Vagina (tissue), 2 donors: Measurements from ENCODE around the gene ACVR1. TPM values are rescaled to one million over a fixed set of nuclear protein-coding genes. Genes with fewer than 3 reads are reported as not detected.

Experiments used
- DNase-seq, 2 donors: peaks; one replicate each; pipeline ENCODE4 v3.0.0-alpha.2; 2017; ENCODE audit errors: extremely low spot score in 2 of 2
- H3K27ac ChIP-seq: fragments of 200-600 bp; sonication (generic); one replicate; pipeline ENCODE4 v1.5.1; 2019
- H3K27me3 ChIP-seq: fragments of 200-600 bp; sonication (generic); one replicate; pipeline ENCODE4 v1.5.1; 2019
- H3K36me3 ChIP-seq, 2 donors: fragments of 200-600 bp; sonication (generic); one replicate each; pipeline ENCODE4 v1.5.1; 2017 to 2019
- H3K4me1 ChIP-seq: fragments of 200-600 bp; sonication (generic); one replicate; pipeline ENCODE4 v1.5.1; 2019
- H3K4me3 ChIP-seq, 2 donors: fragments of 200-600 bp; sonication (generic); 1 replicate in 1 of 2; 2 replicates in 1 of 2; pipeline ENCODE4 v1.5.1; 2016 to 2019
- H3K9me3 ChIP-seq: fragments of 200-600 bp; sonication (generic); one replicate; pipeline ENCODE4 v1.5.1; 2019
- CTCF ChIP-seq, 3 experiments: fragments of 450-650 bp in 2 of 3; fragments of 200-600 bp in 1 of 3; sonication (generic) in 1 of 3; IDR thresholded peaks; one replicate each; pipeline ENCODE4 v1.5.1; 2017 to 2019; ENCODE audit warnings: antibody characterized with exemption in 3 of 3, mild to moderate bottlenecking in 2 of 3, moderate library complexity in 2 of 3
- POLR2A ChIP-seq, 2 donors: fragments of 450-650 bp; IDR thresholded peaks; one replicate each; pipeline ENCODE4 v1.6.1; 2017; ENCODE audit warnings: antibody characterized with exemption in 2 of 2, mild to moderate bottlenecking in 2 of 2, moderate library complexity in 2 of 2
- POLR2AphosphoS5 ChIP-seq, 2 donors: sonication (generic); formaldehyde crosslinking; IDR thresholded peaks; one replicate each; pipeline ENCODE4 v1.9.0; 2017; ENCODE audit warnings: antibody characterized with exemption in 2 of 2, mild to moderate bottlenecking in 2 of 2, low read depth in 1 of 2; ENCODE audit not compliant: insufficient read depth in 1 of 2
- intact Hi-C: fragments of 100-400 bp; cut with DNase I; formaldehyde crosslinking; loops from one replicate; pipeline ENCODE4 v1.15.1; 2023
- total RNA-seq: library from RNA; depleted of rRNA; stranded (reverse); fragments of >200 nt; gene quantifications from one replicate; pipeline ENCODE4 v1.2.3, GENCODE V29; 2016

The ACVR1 gene
- 25.8 TPM for total RNA-seq

DNA sequence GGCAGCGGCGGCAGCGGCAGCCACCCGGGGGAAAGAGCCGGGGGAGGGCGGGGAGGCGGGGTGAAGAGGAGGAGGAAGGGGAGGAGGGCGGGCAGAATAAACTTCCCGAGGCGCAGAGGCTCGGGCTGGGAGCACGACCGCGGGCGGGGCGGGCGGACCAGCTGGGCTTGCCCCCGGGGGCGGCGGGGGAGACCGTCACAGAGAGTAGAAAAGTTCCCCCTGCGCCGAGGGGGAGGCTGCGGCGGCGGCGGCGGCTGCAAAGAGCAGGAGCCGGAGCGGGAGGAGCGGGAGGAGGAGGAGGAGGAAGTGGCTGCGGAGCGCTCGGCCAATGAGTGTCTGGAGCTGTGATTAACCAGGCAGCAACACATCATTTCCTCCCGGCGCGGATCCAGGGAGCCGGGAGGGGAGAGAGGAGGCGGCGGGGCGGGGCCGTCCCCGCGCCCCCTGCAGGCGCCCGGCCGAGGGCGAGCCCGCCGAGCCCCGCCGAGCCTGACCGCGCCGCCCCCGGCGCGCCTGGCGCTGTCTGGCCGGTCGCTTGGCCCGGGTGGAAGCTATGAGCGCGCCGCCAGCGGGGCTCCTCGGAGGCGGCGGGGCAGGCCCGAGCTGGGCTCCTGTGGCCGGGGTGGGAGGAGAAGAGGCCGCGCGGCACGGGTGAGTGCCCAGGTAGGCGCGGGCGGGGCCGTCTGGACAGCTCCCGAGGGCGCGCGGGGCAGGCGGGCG is at the start of gene ACVR1:
Gene ACVR1 (minus strand): TSS at position 265 of the 720 bp plus-strand sequence. CDS start 76,837 bp downstream, outside the sequence.
- H3K9me3 ChIP-seq = no peaks in the 10 kb centered on the region
- intact Hi-C loops = loop anchor here (5.0 kb wide), 1 partner anchor 84 kb away; no protein-coding TSS in a partner anchor
- H3K4me1 ChIP-seq = peaks cover 56% of the 10 kb centered on the region
- H3K27ac ChIP-seq = peak within 1 kb of the TSS; percentile 95
- peak within 1 kb of the TSS; percentile 69 to 80 for H3K4me3 ChIP-seq
- no peaks in the 10 kb centered on the region for H3K27me3 ChIP-seq
- TF ChIP-seq POLR2A (IDR thresholded peaks at IDR 0.05) (peak in 1 of 2 donors; percentile 73), CTCF (IDR thresholded peaks at IDR 0.05) (peak in 1 of 3 experiments; percentile 1), POLR2AphosphoS5 (IDR thresholded peaks at IDR 0.05; ENCODE audit: insufficient read depth in 1 of 2, low read depth in 1 of 2) (peak; percentile 68 to 91)
- DNase-seq = peak in 1 of 2 donors; percentile 97
- no peaks in the 10 kb centered on the region for H3K36me3 ChIP-seq

- no peaks in the 10 kb centered on the region for H3K27me3 ChIP-seq
- no peak for DNase-seq
- no peaks in the 10 kb centered on the region for H3K9me3 ChIP-seq
- no peak overlapping the region for H3K27ac ChIP-seq
- TF ChIP-seq CTCF (IDR thresholded peaks at IDR 0.05) (no peak), POLR2AphosphoS5 (IDR thresholded peaks at IDR 0.05; ENCODE audit: insufficient read depth in 1 of 2, low read depth in 1 of 2) (no peak), POLR2A (IDR thresholded peaks at IDR 0.05) (no peak)
- no peaks in the 10 kb centered on the region for H3K36me3 ChIP-seq
- H3K4me3 ChIP-seq = no peak overlapping the region
- no peaks in the 10 kb centered on the region for H3K4me1 ChIP-seq
- intact Hi-C loops = no loop called here
Measured at GRCh38 chr2:157925071-157925470, 48.9 kb upstream of the ACVR1 start.

GRCh38 chr2:157923598-157924217 is 47.6 kb upstream of the ACVR1 start:
- no peaks in the 10 kb centered on the region for H3K9me3 ChIP-seq

DNA sequence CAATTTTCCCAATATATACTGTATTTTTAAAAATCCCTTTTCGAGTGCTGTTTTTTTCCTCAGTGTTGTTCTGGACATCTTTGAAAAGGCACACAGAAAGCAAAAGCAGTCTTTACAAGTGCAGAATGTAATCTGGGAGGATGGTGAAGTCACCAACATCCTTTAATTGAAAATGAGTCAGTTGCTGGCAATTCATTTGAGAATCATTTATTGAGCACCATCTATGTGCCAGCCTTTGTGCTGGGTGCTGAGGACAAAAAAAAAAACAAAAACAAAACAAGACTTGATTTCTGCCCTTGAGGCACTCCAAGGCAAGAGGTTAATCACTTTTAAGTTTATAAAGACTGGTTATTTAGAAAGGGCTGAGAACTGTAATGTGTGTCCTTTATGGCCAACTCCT is 46.7 kb upstream of the ACVR1 start:
- H3K27me3 ChIP-seq = no peaks in the 10 kb centered on the region
- TF ChIP-seq POLR2AphosphoS5 (IDR thresholded peaks at IDR 0.05; ENCODE audit: insufficient read depth in 1 of 2, low read depth in 1 of 2) (no peak), POLR2A (IDR thresholded peaks at IDR 0.05) (no peak), CTCF (IDR thresholded peaks at IDR 0.05) (no peak)
- DNase-seq = no peak
- no peak overlapping the region for H3K27ac ChIP-seq
- intact Hi-C loops = no loop called here
- no peaks in the 10 kb centered on the region for H3K4me1 ChIP-seq
- H3K9me3 ChIP-seq = no peaks in the 10 kb centered on the region
- H3K36me3 ChIP-seq = no peaks in the 10 kb centered on the region
- no peak overlapping the region for H3K4me3 ChIP-seq

More at GRCh38 chr2:157923598-157924217, 47.6 kb upstream of the ACVR1 start:
- Histone ChIP-seq H3K27ac (no peak overlapping the region), H3K4me1 (no peaks in the 10 kb centered on the region), H3K4me3 (no peak overlapping the region), H3K27me3 (no peaks in the 10 kb centered on the region), H3K36me3 (no peaks in the 10 kb centered on the region)
- TF ChIP-seq CTCF (IDR thresholded peaks at IDR 0.05) (no peak), POLR2AphosphoS5 (IDR thresholded peaks at IDR 0.05; ENCODE audit: insufficient read depth in 1 of 2, low read depth in 1 of 2) (no peak), POLR2A (IDR thresholded peaks at IDR 0.05) (no peak)
- DNase-seq = no peak
- intact Hi-C loops = no loop called here

DNA sequence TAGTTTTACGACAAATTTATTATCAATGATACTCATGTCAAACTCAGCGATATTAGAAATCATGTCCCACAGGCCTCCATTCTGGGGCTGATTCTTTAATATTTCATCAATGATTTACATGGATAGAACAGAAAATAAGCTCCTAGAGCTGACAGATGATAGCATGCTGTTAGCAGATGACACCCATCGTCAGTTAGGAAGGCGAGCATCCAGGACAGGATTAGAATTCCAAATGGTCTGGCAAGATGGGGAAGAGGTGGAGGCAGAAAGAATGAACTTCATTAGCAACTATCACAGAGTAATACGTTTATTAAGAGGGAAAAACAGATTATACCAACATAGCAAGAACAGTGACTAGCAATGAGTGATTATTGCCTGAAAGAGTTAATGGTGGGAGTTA is 46.2 kb upstream of the ACVR1 start:
- TF ChIP-seq POLR2AphosphoS5 (IDR thresholded peaks at IDR 0.05; ENCODE audit: insufficient read depth in 1 of 2, low read depth in 1 of 2) = no peak
- no peak for TF ChIP-seq POLR2A (IDR thresholded peaks at IDR 0.05)
- no peak for TF ChIP-seq CTCF (IDR thresholded peaks at IDR 0.05)
- no peaks in the 10 kb centered on the region for H3K9me3 ChIP-seq
- H3K27me3 ChIP-seq = no peaks in the 10 kb centered on the region
- DNase-seq = no peak
- no peak overlapping the region for H3K4me3 ChIP-seq
- H3K36me3 ChIP-seq = no peaks in the 10 kb centered on the region
- intact Hi-C loops = no loop called here
- H3K4me1 ChIP-seq = no peaks in the 10 kb centered on the region
- no peak overlapping the region for H3K27ac ChIP-seq
